GM11168 (cell line): ENCODE results near the gene CXCL13.
"Not testable (repeated sequence)": the region's sequence is repeated elsewhere in the genome, so short reads cannot be mapped to it uniquely, and the experiment has no call there.

Experiments
- in situ Hi-C: fragments of 300-500 bp; cut with MboI; formaldehyde crosslinking; loops from one replicate; pipeline ENCODE4 v1.12.0; 2022; ENCODE audit warnings: low sequenced_read_pairs; ENCODE audit not compliant: unreplicated experiment

Gene CXCL13

DNA sequence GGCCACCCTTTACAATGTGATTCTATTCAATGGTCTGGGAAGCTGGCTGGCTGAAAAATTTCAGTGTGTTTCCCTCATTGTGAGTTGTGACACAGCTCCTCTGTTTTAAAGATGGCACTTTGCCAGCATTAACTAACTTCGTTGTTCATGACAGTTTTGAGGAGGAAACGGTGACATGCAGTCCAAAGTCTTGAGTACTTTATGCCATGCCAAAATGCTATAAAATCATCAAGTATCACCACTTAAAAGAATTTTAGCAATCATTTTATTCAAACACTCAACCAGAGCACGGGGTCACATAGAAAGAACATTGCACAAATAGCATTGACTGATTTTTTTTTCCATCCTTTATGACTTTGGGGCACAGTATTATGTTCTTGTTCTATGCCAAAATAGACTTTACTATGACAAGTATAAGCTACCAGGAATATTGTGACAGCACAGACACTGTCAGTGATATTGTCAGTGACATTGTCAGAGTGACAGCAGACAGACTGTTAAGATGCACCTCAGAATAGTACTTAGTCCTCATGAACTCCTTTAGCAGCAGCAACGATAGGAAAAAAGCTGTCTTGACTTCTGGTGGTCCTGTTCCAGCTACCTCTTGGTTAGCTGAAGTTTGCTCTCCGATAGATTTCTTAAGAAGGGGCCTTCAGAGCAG lies 46.7 kb downstream of the CXCL13 start:
- in situ Hi-C loops, result no loop called here

DNA sequence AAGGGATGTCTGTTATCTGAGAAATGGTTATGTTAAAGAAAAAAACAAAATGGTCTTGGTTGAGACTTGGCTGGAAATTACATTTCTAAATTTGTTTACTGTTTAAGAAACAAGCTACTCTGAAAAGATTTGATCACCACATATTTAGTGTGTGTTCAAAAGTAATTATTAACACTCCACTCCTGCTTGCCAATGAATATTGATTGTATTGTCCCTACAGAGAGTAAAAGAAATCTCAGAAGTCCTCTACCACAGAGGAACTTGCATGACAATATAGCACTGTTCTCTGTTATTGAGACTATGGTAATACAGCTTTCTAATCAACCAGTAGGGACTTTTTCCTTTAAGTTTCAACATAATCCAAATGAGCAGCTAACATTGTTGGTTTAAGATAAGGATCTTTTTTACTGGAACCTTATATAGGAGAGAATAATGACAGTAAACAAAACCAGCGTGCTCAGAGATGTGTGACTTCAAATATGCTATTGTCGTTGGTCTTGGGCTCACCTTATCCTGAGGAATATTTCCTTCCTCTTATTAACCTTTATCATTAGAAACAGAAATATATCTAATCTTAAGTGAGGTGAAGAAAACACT lies 47.6 kb downstream of the CXCL13 start:
- in situ Hi-C loops, result no loop called here

DNA sequence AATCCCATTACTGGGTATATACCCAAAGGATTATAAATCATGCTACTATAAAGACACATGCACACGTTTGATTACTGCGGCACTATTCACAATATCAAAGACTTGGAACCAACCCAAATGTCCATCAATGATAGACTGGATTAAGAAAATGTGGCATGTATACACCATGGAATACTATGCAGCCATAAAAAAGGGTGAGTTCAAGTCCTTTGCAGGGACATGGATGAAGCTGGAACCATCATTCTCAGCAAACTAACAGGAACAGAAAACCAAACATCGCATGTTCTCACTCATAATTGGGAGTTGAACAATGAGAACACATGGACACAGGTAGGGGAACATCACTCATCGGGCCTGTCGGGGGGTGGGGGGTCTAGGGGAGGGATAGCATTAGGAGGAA lies 54.7 kb downstream of the CXCL13 start:
- in situ Hi-C loops, result not testable (repeated sequence)
